IgD-negative memory B cell (primary cell): ENCODE measurements around the gene SIPA1L3. TPM values are rescaled to one million over a fixed set of nuclear protein-coding genes. Genes with fewer than 3 reads are reported as not detected.
A peak's percentile ranks its signal among the peaks of the same experiment; 100 is the strongest.

Experiments used
- H3K27ac Mint-ChIP-seq, 3 donors: one replicate each; pipeline ENCODE4 v1.8.0; 2020 to 2022; ENCODE audit warnings: mild to moderate bottlenecking in 3 of 3, mixed read lengths in 3 of 3, moderate library complexity in 1 of 3
- H3K27me3 Mint-ChIP-seq: one replicate; pipeline ENCODE4 v1.8.0; 2021; ENCODE audit warnings: mixed read lengths
- H3K36me3 Mint-ChIP-seq: one replicate; pipeline ENCODE4 v1.8.0; 2020; ENCODE audit warnings: mild to moderate bottlenecking, mixed read lengths
- H3K4me1 Mint-ChIP-seq, 3 donors: one replicate each; pipeline ENCODE4 v1.8.0; 2020 to 2022; ENCODE audit warnings: mixed read lengths in 3 of 3, mild to moderate bottlenecking in 1 of 3
- H3K4me3 Mint-ChIP-seq, 4 donors: one replicate each; pipeline ENCODE4 v1.8.0; 2020 to 2022; ENCODE audit warnings: mild to moderate bottlenecking in 4 of 4, mixed read lengths in 4 of 4, moderate library complexity in 3 of 4
- H3K9me3 Mint-ChIP-seq, 3 donors: one replicate each; pipeline ENCODE4 v1.8.0; 2020 to 2021; ENCODE audit warnings: mixed read lengths in 3 of 3, mild to moderate bottlenecking in 1 of 3
- polyA plus RNA-seq: library from polyadenylated mRNA; unstranded; fragments of 300-500 nt; fragmentation: Illumina TruSeq; gene quantifications from one replicate; pipeline ENCODE4 v1.2.3, GENCODE V29; 2021

The SIPA1L3 gene
- polyA plus RNA-seq, 1 donor from 2014 or later, result 13.6 TPM

GRCh38 chr19:37998801-37999308 is 91.8 kb downstream of the SIPA1L3 start:
- H3K27me3 Mint-ChIP-seq, result no peaks in the 10 kb centered on the region
- H3K4me3 Mint-ChIP-seq, result no peak overlapping the region
- no peaks in the 10 kb centered on the region for H3K9me3 Mint-ChIP-seq
- no peaks in the 10 kb centered on the region for H3K36me3 Mint-ChIP-seq
- peak overlapping the region; percentile 42 to 46 (median 43) for H3K27ac Mint-ChIP-seq
- H3K4me1 Mint-ChIP-seq, result peaks cover 18 to 24% (median 22%) of the 10 kb centered on the region in 3 donors

GRCh38 chr19:37999309-38000213 is 92.6 kb downstream of the SIPA1L3 start:
- Mint-ChIP-seq H3K4me3 (peak overlapping the region in 1 of 4 donors; percentile 54), H3K27me3 (no peaks in the 10 kb centered on the region), H3K36me3 (no peaks in the 10 kb centered on the region), H3K4me1 (peaks cover 18 to 23% (median 19%) of the 10 kb centered on the region in 3 donors), H3K27ac (peak overlapping the region; percentile 42 to 46 (median 43)), H3K9me3 (no peaks in the 10 kb centered on the region)

GRCh38 chr19:38001158-38001781 is 94.3 kb downstream of the SIPA1L3 start:
- Mint-ChIP-seq H3K4me1 (peaks cover 12 to 24% (median 23%) of the 10 kb centered on the region in 3 donors), H3K4me3 (no peak overlapping the region), H3K27ac (no peak overlapping the region), H3K9me3 (no peaks in the 10 kb centered on the region), H3K36me3 (no peaks in the 10 kb centered on the region), H3K27me3 (no peaks in the 10 kb centered on the region)

GRCh38 chr19:38003438-38004185 is 96.6 kb downstream of the SIPA1L3 start:
- H3K4me3 Mint-ChIP-seq, result no peak overlapping the region
- H3K27ac Mint-ChIP-seq, result no peak overlapping the region
- H3K9me3 Mint-ChIP-seq, result no peaks in the 10 kb centered on the region
- H3K4me1 Mint-ChIP-seq, result peaks cover 24 to 36% (median 29%) of the 10 kb centered on the region in 3 donors
- H3K36me3 Mint-ChIP-seq, result peaks cover 3% of the 10 kb centered on the region
- no peaks in the 10 kb centered on the region for H3K27me3 Mint-ChIP-seq

- Mint-ChIP-seq H3K36me3 (peaks cover 3% of the 10 kb centered on the region), H3K4me1 (peaks cover 21 to 34% (median 31%) of the 10 kb centered on the region in 3 donors), H3K27ac (no peak overlapping the region), H3K27me3 (no peaks in the 10 kb centered on the region), H3K9me3 (no peaks in the 10 kb centered on the region), H3K4me3 (no peak overlapping the region)
Observed at GRCh38 chr19:38004186-38004520, 97.1 kb downstream of the SIPA1L3 start.

- peaks cover 3% of the 10 kb centered on the region for H3K36me3 Mint-ChIP-seq
Observed at GRCh38 chr19:38004521-38005223, 97.7 kb downstream of the SIPA1L3 start.

GRCh38 chr19:38005224-38005614 is 98.2 kb downstream of the SIPA1L3 start:
- no peak overlapping the region for H3K4me3 Mint-ChIP-seq

More at GRCh38 chr19:38004521-38005223, 97.7 kb downstream of the SIPA1L3 start:
- Mint-ChIP-seq H3K27me3 (no peaks in the 10 kb centered on the region), H3K4me1 (peaks cover 22 to 38% (median 32%) of the 10 kb centered on the region in 3 donors), H3K27ac (no peak overlapping the region), H3K4me3 (no peak overlapping the region), H3K9me3 (no peaks in the 10 kb centered on the region)

GRCh38 chr19:38006361-38007045 is 99.5 kb downstream of the SIPA1L3 start:
- peaks cover 9% of the 10 kb centered on the region for H3K36me3 Mint-ChIP-seq
- no peaks in the 10 kb centered on the region for H3K9me3 Mint-ChIP-seq
- H3K27ac Mint-ChIP-seq, result peak overlapping the region in 1 of 3 donors; percentile 91
- peaks cover 26 to 44% (median 36%) of the 10 kb centered on the region in 3 donors for H3K4me1 Mint-ChIP-seq
- no peaks in the 10 kb centered on the region for H3K27me3 Mint-ChIP-seq
- H3K4me3 Mint-ChIP-seq, result peak overlapping the region in 3 of 4 donors; percentile 55 to 73 (median 69)

More at GRCh38 chr19:38005224-38005614, 98.2 kb downstream of the SIPA1L3 start:
- Mint-ChIP-seq H3K4me1 (peaks cover 26 to 41% (median 37%) of the 10 kb centered on the region in 3 donors), H3K27ac (peak overlapping the region in 1 of 3 donors; percentile 91), H3K36me3 (peaks cover 3% of the 10 kb centered on the region), H3K9me3 (no peaks in the 10 kb centered on the region), H3K27me3 (no peaks in the 10 kb centered on the region)

GRCh38 chr19:38009650-38010242 is 102.7 kb downstream of the SIPA1L3 start:
- peak overlapping the region in 3 of 4 donors; percentile 15 to 82 (median 57) for H3K4me3 Mint-ChIP-seq
- peaks cover 35 to 45% (median 40%) of the 10 kb centered on the region in 3 donors for H3K4me1 Mint-ChIP-seq
- H3K27me3 Mint-ChIP-seq, result no peaks in the 10 kb centered on the region
- no peaks in the 10 kb centered on the region for H3K9me3 Mint-ChIP-seq
- peaks cover 11% of the 10 kb centered on the region for H3K36me3 Mint-ChIP-seq
- H3K27ac Mint-ChIP-seq, result peak overlapping the region; percentile 65 to 91 (median 88)

GRCh38 chr19:38011426-38011825 is 104.4 kb downstream of the SIPA1L3 start:
- H3K36me3 Mint-ChIP-seq, result peaks cover 11% of the 10 kb centered on the region

GRCh38 chr19:38012290-38012689 is 105.3 kb downstream of the SIPA1L3 start:
- Mint-ChIP-seq H3K9me3 (no peaks in the 10 kb centered on the region), H3K27me3 (no peaks in the 10 kb centered on the region), H3K36me3 (peaks cover 8% of the 10 kb centered on the region), H3K4me3 (peak overlapping the region in 1 of 4 donors; percentile 41), H3K27ac (peak overlapping the region in 1 of 3 donors; percentile 15), H3K4me1 (peaks cover 23 to 39% (median 29%) of the 10 kb centered on the region in 3 donors)

More at GRCh38 chr19:38011426-38011825, 104.4 kb downstream of the SIPA1L3 start:
- Mint-ChIP-seq H3K27ac (peak overlapping the region in 2 of 3 donors; percentile 44), H3K9me3 (no peaks in the 10 kb centered on the region), H3K4me1 (peaks cover 27 to 40% (median 35%) of the 10 kb centered on the region in 3 donors), H3K27me3 (no peaks in the 10 kb centered on the region), H3K4me3 (no peak overlapping the region)

GRCh38 chr19:38012944-38013343 is 105.9 kb downstream of the SIPA1L3 start:
- H3K4me3 Mint-ChIP-seq, result no peak overlapping the region
- no peaks in the 10 kb centered on the region for H3K9me3 Mint-ChIP-seq
- H3K27ac Mint-ChIP-seq, result peak overlapping the region; percentile 15 to 86 (median 35)
- H3K27me3 Mint-ChIP-seq, result no peaks in the 10 kb centered on the region
- peaks cover 23 to 37% (median 24%) of the 10 kb centered on the region in 3 donors for H3K4me1 Mint-ChIP-seq
- H3K36me3 Mint-ChIP-seq, result peaks cover 8% of the 10 kb centered on the region

- Mint-ChIP-seq H3K36me3 (peaks cover 8% of the 10 kb centered on the region), H3K27ac (peak overlapping the region in 2 of 3 donors; percentile 15 to 71), H3K4me3 (no peak overlapping the region), H3K4me1 (peaks cover 19 to 39% (median 30%) of the 10 kb centered on the region in 3 donors), H3K9me3 (no peaks in the 10 kb centered on the region), H3K27me3 (no peaks in the 10 kb centered on the region)
Observed at GRCh38 chr19:38013913-38014580, 107.0 kb downstream of the SIPA1L3 start.
